ENCODE measurements around the gene COG5. TPM values are rescaled to one million over a fixed set of nuclear protein-coding genes. Genes with fewer than 3 reads are reported as not detected.

COG5 gene
- polyA plus RNA-seq, 3 donors: 12.7 to 29.0 (median 28.1) TPM

GRCh38 chr7:107244613-107245012 is 319.1 kb downstream of the COG5 start:
- DNase-seq: no peak
- peaks cover 0 to under 1% (median 0%) of the 10 kb centered on the region in 3 donors for H3K27me3 Mint-ChIP-seq (ENCODE audit: low read depth in 3 of 3)
- Histone ChIP-seq H3K9ac (ENCODE audit: insufficient read depth, low read length, poor library complexity, severe bottlenecking) (no peak overlapping the region), H3K4me3 (replicated peaks in 1 of 3; ENCODE audit: low read depth in 2 of 3, low read length in 3 of 3) (no peak overlapping the region), H3K4me2 (replicated peaks; ENCODE audit: extremely low read depth, low read length, poor library complexity, severe bottlenecking) (no peak overlapping the region), H3K9me3 (replicated peaks in 1 of 2; ENCODE audit: control insufficient read depth in 1 of 2, insufficient read depth in 1 of 2, low read length in 2 of 2) (peaks cover 0 to 9% of the 10 kb centered on the region in 2 donors), H3K27ac (ENCODE audit: low read depth in 1 of 2, low read length in 2 of 2) (no peak overlapping the region), H3K36me3 (replicated peaks in 1 of 2; ENCODE audit: control insufficient read depth in 1 of 2, insufficient read depth in 2 of 2, low read length in 2 of 2) (peaks cover 12 to 65% of the 10 kb centered on the region in 2 donors), H2AFZ (ENCODE audit: insufficient read depth, low read depth, low read length, poor library complexity, severe bottlenecking) (no peak overlapping the region), H3K27me3 (ENCODE audit: control insufficient read depth in 2 of 2, insufficient read depth in 2 of 2, low read length in 2 of 2) (no peaks in the 10 kb centered on the region), H3K79me2 (ENCODE audit: insufficient read depth, low read length) (no peaks in the 10 kb centered on the region), H3K4me1 (ENCODE audit: control insufficient read depth in 1 of 2, insufficient read depth in 2 of 2, low read length in 2 of 2) (no peaks in the 10 kb centered on the region), H4K20me1 (ENCODE audit: insufficient read depth, low read length) (no peaks in the 10 kb centered on the region)
- no peak overlapping the region for H3K27ac Mint-ChIP-seq
- WGBS (ENCODE audit: insufficient coverage): no CpG with 5 or more reads among the region's 2 CpGs
- no peak overlapping the region for H3K4me3 Mint-ChIP-seq
- intact Hi-C loops (cut with micrococcal nuclease): no loop called here
- H3K36me3 Mint-ChIP-seq: peaks cover 54 to 68% of the 10 kb centered on the region in 2 donors
- peaks cover 9 to 33% (median 19%) of the 10 kb centered on the region in 7 donors for H3K9me3 Mint-ChIP-seq
- no peaks in the 10 kb centered on the region for H3K4me1 Mint-ChIP-seq
- no peak for TF ChIP-seq CTCF (IDR thresholded peaks at IDR 0.05)

GRCh38 chr7:107242267-107242666 is 321.5 kb downstream of the COG5 start:
- peaks cover 59 to 63% of the 10 kb centered on the region in 2 donors for H3K36me3 Mint-ChIP-seq

More at GRCh38 chr7:107242267-107242666, 321.5 kb downstream of the COG5 start:
- H2AFZ ChIP-seq (ENCODE audit: insufficient read depth, low read depth, low read length, poor library complexity, severe bottlenecking): no peak overlapping the region
- peaks cover 3 to 55% of the 10 kb centered on the region in 2 donors for H3K36me3 ChIP-seq (replicated peaks in 1 of 2; ENCODE audit: control insufficient read depth in 1 of 2, insufficient read depth in 2 of 2, low read length in 2 of 2)
- no peaks in the 10 kb centered on the region for H3K4me1 ChIP-seq (ENCODE audit: control insufficient read depth in 1 of 2, insufficient read depth in 2 of 2, low read length in 2 of 2)
- 100% methylated on average over 4 of the region's 4 CpGs for WGBS (ENCODE audit: insufficient coverage)
- Mint-ChIP-seq H3K4me1 (no peaks in the 10 kb centered on the region), H3K27ac (peak overlapping the region in 1 of 7 donors; percentile 46), H3K27me3 (ENCODE audit: low read depth in 3 of 3) (peaks cover 0 to 2% (median 0%) of the 10 kb centered on the region in 3 donors), H3K9me3 (peaks cover 9 to 32% (median 17%) of the 10 kb centered on the region in 7 donors), H3K4me3 (no peak overlapping the region)
- no peaks in the 10 kb centered on the region for H4K20me1 ChIP-seq (ENCODE audit: insufficient read depth, low read length)
- no peaks in the 10 kb centered on the region for H3K27me3 ChIP-seq (ENCODE audit: control insufficient read depth in 2 of 2, insufficient read depth in 2 of 2, low read length in 2 of 2)
- H3K27ac ChIP-seq (ENCODE audit: low read depth in 1 of 2, low read length in 2 of 2): no peak overlapping the region
- DNase-seq: no peak
- intact Hi-C loops (cut with micrococcal nuclease): no loop called here
- no peak overlapping the region for H3K9ac ChIP-seq (ENCODE audit: insufficient read depth, low read length, poor library complexity, severe bottlenecking)
- no peak for TF ChIP-seq CTCF (IDR thresholded peaks at IDR 0.05)
- H3K4me2 ChIP-seq (replicated peaks; ENCODE audit: extremely low read depth, low read length, poor library complexity, severe bottlenecking): no peak overlapping the region
- no peak overlapping the region for H3K4me3 ChIP-seq (replicated peaks in 1 of 3; ENCODE audit: low read depth in 2 of 3, low read length in 3 of 3)
- peaks cover 0 to 9% of the 10 kb centered on the region in 2 donors for H3K9me3 ChIP-seq (replicated peaks in 1 of 2; ENCODE audit: control insufficient read depth in 1 of 2, insufficient read depth in 1 of 2, low read length in 2 of 2)
- no peaks in the 10 kb centered on the region for H3K79me2 ChIP-seq (ENCODE audit: insufficient read depth, low read length)
